Prostate gland (tissue), 2 donors: ENCODE data around the gene SPOP.

Experiments used
- CTCF ChIP-seq, 4 experiments: fragments of 200-600 bp in 2 of 4; fragments of 450-650 bp in 2 of 4; sonication (generic) in 2 of 4; IDR thresholded peaks; 1 replicate in 3 of 4; 2 replicates in 1 of 4; pipeline ENCODE4 v1.5.1; 2016 to 2019; ENCODE audit warnings: antibody characterized with exemption in 4 of 4, mild to moderate bottlenecking in 2 of 4, moderate library complexity in 2 of 4
- POLR2A ChIP-seq: fragments of 450-650 bp; IDR thresholded peaks from one replicate; pipeline ENCODE4 v1.6.1; 2016; ENCODE audit warnings: antibody characterized with exemption, mild to moderate bottlenecking

DNA sequence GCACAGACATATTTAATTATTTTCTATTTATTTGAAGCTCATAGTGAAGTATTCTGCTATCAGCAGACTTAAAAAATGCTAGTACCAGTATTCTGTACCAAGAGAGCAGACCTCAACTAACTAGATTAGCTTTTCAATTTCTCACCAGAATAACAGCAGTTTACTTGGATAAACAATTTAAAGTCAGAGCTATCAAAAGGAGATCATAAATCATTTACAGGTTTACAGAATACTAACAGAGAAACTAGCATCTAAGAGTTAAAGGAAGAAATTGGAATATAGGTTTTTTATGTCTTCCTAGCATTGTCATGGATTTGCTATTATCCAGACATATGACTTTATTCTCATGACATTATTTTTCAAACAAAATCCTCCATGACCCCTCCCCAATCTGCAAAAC, 3.4 kb downstream of the SPOP start:
- TF ChIP-seq CTCF (IDR thresholded peaks at IDR 0.05) (no peak), POLR2A (no peak)
